ENCODE data around the gene TTLL5.

TTLL5 gene

GRCh38 chr14:75871181-75871880 is 210.3 kb downstream of the TTLL5 start:
- no peak for DNase-seq (ENCODE audit: low read depth)

DNA sequence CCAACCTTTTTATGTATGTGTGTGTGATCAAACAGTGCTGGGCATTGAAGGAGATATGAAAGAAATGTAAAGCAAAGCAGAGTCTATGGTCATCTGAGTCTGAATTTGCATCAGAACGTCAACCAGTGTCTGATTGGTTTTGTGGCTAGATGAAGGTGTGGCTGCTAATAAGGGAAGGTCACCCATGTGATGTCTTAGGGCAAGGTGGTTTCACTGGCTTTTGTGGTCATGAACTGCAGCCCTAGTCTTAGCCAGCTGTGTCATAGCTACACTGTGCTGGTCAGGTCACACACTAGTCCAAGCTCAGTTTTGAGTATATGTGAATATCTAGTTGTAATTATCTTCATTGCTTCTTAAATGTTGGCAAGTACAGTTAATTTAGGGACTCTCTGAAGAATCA is 214.9 kb downstream of the TTLL5 start:
- DNase-seq (ENCODE audit: low read depth), result no peak

DNA sequence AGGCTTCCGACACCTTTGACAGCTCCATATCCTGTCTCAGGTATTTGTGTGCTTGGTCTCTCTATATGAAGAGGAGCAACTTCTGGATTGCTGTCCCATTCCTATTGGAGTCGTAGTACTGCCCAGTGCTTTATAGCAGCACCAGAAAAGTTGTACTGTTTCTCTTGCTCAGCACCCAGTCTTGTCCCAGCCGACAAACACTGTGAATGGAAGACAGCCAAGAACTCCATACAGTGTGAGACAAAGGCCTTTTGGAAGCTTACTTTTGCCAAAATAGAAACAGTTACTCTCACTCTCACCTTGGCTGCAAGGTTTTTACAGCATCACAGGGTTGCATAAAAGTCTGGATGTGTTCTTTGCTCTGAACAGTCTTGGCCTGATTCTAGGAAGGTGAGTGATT is 215.5 kb downstream of the TTLL5 start:
- no peak for DNase-seq (ENCODE audit: low read depth)

DNA sequence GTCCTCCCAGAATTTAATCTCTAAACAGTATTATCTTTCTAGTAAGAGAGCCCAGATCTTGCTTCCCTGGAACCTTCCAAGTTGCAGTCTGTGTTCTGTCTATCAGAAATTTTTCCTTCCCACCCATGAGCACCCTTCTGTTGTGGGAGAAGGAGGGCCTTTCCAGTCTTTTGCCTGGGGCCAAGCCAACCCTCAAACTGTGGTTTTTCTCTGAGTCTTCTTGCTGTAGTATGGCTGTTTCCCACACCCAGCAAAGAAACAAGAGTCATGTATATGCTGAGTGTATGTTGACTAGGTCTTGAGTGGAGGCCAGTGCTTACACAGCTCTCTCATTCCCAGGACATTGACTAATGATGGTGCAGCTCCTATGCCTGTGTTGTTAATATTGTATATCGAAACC is 216.2 kb downstream of the TTLL5 start:
- DNase-seq (ENCODE audit: low read depth), result no peak

DNA sequence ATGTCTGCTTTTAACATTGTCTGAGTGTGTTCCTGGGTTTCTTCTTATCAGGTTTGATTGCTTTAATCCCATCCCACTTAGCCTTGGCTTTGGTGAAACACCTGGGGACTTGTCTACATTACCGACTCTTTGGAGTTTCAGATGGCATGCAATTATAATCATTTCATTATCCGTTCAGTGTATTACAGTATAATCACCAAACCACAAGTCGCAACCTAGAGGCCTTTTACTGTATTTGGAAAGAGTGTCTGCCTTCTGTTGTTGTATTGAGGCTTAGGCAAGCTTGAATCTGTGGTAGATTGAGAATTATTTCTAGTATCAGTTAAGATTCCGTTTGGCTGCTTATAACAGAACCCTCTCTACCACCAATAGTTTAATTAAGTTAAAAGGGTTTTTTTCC is 216.8 kb downstream of the TTLL5 start:
- no peak for DNase-seq (ENCODE audit: low read depth)

- no peak for DNase-seq (ENCODE audit: low read depth)
Observed at GRCh38 chr14:75879031-75879430, 218.0 kb downstream of the TTLL5 start.

DNA sequence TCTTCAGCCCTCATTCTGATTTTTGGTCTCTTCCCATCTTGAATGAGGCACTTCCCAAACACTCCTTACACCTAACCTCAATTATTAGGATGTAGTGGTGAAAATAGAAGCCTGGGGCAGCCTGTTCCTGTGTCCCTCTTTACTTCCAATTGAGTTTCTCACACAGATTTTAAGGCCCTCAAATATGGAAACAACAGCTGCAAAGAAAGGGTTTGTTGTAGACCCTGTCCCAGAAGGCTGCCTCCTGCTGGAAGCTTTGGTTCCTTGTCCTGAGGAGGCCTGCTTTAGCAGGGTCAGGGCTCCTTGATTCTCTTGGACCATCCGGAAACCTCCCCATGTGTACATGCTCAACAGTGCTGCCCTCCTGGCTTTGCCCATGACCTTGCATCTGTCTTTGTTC is 219.5 kb downstream of the TTLL5 start:
- no peak for DNase-seq (ENCODE audit: low read depth)

GRCh38 chr14:75881994-75882393 is 220.9 kb downstream of the TTLL5 start:
- no peak for DNase-seq (ENCODE audit: low read depth)

DNA sequence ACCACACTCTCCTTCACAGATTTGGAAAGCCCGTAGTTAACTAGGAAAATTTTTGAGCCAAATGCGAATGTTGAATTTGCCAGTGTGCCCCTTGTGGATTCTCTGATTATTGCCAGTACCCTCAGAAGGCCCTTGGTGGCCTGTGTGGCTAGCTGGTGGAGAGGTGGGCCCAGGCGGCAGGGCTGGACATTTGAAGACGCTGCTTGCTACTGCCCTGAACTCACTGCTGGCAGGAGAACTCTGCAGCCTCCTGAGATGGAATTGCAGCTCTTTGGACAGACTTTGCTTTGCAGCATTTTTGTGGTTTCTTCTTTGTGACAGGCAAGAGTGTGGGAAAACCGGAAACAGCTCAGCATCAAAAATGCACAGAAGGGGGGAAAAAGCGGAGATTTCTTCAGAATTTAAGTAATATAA is 223.2 kb downstream of the TTLL5 start:
- DNase-seq (ENCODE audit: low read depth), result no peak

- no peak for DNase-seq (ENCODE audit: low read depth)
Observed at GRCh38 chr14:75885829-75886228, 224.8 kb downstream of the TTLL5 start.

- no peak for DNase-seq (ENCODE audit: low read depth)
Observed at GRCh38 chr14:75886636-75887348, 225.7 kb downstream of the TTLL5 start.

- no peak for DNase-seq (ENCODE audit: low read depth)
Observed at GRCh38 chr14:75888945-75889344, 227.9 kb downstream of the TTLL5 start.

DNA sequence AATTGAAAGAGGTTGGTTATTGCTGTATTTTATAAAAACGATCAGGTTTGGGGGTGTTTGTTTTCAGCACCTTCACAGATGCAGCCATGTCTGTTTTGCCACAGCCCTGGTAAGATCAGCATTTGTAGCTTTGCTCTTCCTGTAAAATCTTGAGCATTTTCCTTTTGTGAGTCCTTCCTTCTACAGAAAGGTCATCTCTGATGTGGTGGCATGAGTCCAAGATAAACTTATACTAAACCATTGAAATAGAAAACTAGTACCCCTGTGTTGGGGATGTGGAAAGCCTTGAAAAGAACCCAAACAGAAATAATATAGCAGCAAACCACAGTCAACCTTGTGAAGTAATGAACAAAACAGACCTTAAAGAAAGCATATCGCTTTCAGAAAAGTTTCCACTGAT is 235.3 kb downstream of the TTLL5 start:
- DNase-seq (ENCODE audit: low read depth), result no peak

- no peak for DNase-seq (ENCODE audit: low read depth)
Observed at GRCh38 chr14:75904311-75904710, 243.3 kb downstream of the TTLL5 start.

DNA sequence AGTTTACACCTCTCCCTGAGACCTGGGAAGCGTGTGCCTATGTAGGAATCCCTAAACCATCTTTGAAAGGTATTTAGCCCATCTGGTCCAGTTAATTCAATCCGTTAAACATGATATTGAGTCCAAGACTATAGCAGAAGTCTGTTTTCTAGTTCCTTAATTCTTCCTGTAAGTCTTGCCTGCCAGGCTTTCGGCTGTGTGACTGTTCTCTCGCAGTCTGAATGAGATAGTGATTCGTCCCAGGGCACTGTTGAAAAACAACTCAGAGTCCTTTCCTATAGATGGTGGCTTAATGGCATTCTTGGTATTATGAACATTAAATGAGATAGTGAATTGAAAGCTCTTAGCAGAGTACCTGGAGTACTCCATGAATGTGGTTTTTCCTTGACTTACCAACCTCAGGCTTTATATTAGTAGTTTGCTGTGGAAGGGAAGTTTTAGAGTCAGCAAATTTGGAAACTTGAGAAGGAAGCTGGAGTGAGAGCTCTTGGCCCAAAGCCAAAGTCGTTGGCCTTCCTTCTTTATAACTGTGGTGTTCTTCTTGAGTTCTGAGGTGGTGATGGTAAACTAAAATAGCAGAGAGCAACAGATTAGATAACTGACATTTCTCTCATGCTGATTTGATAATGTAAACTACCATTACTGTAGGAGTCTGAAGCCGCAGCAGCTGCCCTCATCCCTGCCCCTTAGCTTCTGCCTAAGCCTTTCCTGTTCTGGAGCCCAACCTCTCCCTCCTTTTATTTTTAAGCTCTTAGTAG is 244.3 kb downstream of the TTLL5 start:
- no peak for DNase-seq (ENCODE audit: low read depth)

DNA sequence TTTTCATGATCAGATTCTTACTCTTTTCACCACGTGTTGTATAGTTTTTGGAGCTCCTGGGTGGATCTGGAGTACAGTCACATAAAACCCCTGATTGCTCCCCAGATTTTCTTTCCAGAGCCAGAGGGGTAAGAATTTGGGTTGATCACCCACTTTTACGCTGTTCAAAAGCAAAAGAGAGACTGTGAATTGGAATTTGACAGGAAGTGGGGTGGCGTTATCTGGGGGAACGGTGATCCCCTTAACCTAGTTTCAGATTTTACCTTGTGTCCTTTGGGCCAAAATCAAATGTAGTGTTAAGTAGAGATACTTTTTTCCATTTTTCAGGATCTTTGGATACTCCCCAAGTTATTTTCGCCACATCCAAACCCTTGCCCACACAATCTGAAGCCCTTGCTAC is 245.2 kb downstream of the TTLL5 start:
- no peak for DNase-seq (ENCODE audit: low read depth)

GRCh38 chr14:75906680-75907280 is 245.7 kb downstream of the TTLL5 start:
- DNase-seq (ENCODE audit: low read depth), result peak; percentile 35

DNA sequence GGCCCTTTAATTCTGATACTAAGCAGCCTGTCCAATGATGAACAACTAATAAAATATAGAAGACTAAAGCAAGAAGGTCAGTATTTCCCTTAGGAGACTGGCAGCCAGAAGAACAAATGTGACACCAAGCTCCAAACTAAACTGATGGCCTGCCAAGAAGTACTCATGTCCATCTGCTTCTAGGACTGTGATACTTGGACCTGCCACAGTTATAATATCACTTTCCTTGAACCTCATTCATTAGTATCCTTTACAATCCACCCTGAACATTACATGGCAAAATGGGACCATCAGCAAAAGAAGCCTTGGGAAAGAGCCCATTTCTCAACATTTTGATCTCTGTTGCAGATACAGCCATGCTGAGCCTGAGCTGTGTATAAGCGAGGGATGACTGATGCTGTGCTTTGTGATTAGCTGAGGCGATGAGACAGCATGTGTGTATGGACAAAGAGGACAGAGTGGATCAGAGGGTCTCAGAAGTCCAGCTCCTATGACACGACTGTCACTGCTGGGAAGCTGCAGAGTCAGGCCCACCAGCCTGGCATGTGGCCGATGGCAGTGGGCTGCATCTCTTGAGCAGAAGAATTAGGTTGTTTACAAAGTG is 246.8 kb downstream of the TTLL5 start:
- no peak for DNase-seq (ENCODE audit: low read depth)

DNA sequence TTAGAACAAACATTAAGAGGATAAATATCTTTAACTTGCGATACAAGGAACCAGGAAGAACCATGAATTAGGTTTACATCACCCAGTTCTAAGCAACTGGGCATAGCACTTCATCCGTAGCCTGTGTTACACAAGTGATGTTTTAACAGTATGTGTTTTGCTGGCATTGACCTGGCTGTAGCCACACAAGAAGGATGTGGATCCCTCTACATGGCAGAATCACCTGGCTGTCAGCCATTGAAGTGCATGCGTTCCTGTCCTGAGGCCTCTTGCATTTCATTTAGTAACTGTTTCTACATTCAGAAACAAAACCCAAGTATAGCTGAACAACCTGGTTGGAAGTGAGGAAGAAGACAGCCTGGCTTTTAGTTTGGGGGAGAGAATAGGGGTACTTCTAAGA is 248.6 kb downstream of the TTLL5 start:
- DNase-seq (ENCODE audit: low read depth), result no peak

DNA sequence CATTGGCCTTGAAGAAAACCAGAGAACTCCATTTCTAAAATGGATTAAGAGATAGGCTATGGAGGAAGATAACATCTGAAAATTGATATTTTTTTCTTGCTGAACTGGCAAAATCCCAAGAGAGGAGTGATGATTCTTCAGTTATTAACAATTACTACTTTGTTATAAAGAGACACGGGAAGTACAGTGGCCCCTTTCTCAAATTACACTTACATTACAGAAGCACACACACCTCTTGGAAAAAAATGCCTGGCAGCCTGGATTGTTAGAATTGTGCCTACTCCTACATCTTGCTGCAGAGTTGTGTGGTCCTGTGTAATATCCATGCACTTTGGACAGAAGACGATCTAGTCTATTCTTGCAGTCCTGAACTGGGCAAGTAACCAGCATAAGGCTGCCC is 249.0 kb downstream of the TTLL5 start:
- DNase-seq (ENCODE audit: low read depth), result no peak

- DNase-seq (ENCODE audit: low read depth), result no peak
Observed at GRCh38 chr14:75911883-75912282, 250.8 kb downstream of the TTLL5 start.

DNA sequence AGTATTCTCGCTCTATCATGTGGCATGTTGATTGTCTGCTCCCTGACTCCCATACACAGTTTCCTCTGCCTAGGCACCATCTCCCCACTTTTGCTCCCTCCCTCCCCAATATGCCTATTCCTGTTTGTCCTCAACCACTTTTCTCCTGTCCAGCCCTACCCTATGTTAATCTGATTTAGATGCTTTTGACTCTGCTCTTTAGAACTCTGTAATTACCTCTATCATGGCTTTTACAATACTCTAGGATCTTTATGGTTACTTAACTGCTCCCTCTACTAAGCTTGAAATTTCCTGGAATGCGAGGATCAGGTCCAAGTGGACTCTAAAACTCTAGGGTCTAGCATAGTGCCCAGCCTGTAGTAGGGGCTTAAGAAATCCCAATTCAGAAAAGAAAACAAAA is 252.1 kb downstream of the TTLL5 start:
- no peak for DNase-seq (ENCODE audit: low read depth)
